KMS-11 (cell line): Measurements from ENCODE around the gene CDK19.
"Not testable (repeated sequence)": the region's sequence is repeated elsewhere in the genome, so short reads cannot be mapped to it uniquely, and the experiment has no call there.

ENCODE experiments used
- H2AFZ ChIP-seq: fragments of 200-600 bp; sonication (generic); 2 replicates; pipeline ENCODE4 v1.6.1; 2016; ENCODE audit warnings: antibody characterized with exemption, mixed run types, low read depth
- H3K27ac ChIP-seq: fragments of 200-600 bp; sonication (generic); 2 replicates; pipeline ENCODE4 v1.6.1; 2016; ENCODE audit warnings: mild to moderate bottlenecking, mixed run types
- H3K27me3 ChIP-seq: fragments of 200-600 bp; sonication (generic); 2 replicates; pipeline ENCODE4 v1.6.1; 2017; ENCODE audit warnings: mild to moderate bottlenecking, low read depth, mixed run types, moderate library complexity; ENCODE audit not compliant: insufficient read depth
- H3K36me3 ChIP-seq: fragments of 200-600 bp; sonication (generic); 2 replicates; pipeline ENCODE4 v1.6.1; 2017; ENCODE audit warnings: mild to moderate bottlenecking, mixed run types; ENCODE audit not compliant: insufficient read depth
- H3K4me1 ChIP-seq: fragments of 200-600 bp; sonication (generic); 2 replicates; pipeline ENCODE4 v1.6.1; 2016; ENCODE audit warnings: mild to moderate bottlenecking, low read depth, mixed run types; ENCODE audit not compliant: poor library complexity, severe bottlenecking
- H3K4me2 ChIP-seq: fragments of 200-600 bp; sonication (generic); 2 replicates; pipeline ENCODE4 v1.7.0; 2016; ENCODE audit warnings: mild to moderate bottlenecking, mixed run types
- H3K4me3 ChIP-seq: fragments of 200-600 bp; sonication (generic); IDR thresholded peaks from 2 replicates; pipeline ENCODE4 v1.6.1; 2017; ENCODE audit warnings: low read depth, low read length, mixed read lengths; ENCODE audit not compliant: insufficient read depth
- H3K79me2 ChIP-seq: fragments of 200-600 bp; sonication (generic); 2 replicates; pipeline ENCODE4 v1.6.1; 2016; ENCODE audit warnings: low read depth, mixed run types; ENCODE audit not compliant: insufficient read depth
- H3K9ac ChIP-seq: fragments of 200-600 bp; sonication (generic); 2 replicates; pipeline ENCODE4 v1.6.1; 2016; ENCODE audit warnings: mild to moderate bottlenecking, mixed run types
- H4K20me1 ChIP-seq: fragments of 200-600 bp; sonication (generic); 2 replicates; pipeline ENCODE4 v1.6.1; 2016; ENCODE audit warnings: mild to moderate bottlenecking, mixed run types; ENCODE audit not compliant: insufficient read depth
- CTCF ChIP-seq: fragments of 200-600 bp; sonication (generic); conservative IDR thresholded peaks from 2 replicates; pipeline ENCODE4 v1.6.1; 2017; ENCODE audit warnings: low read depth, mild to moderate bottlenecking, antibody characterized with exemption, low read length, moderate library complexity, mixed read lengths

The CDK19 gene

GRCh38 chr6:110768057-110768456, 47.2 kb downstream of the CDK19 start:
- Histone ChIP-seq H3K4me1 (no peaks in the 10 kb centered on the region), H3K4me2 (no peak overlapping the region), H3K27me3 (no peaks in the 10 kb centered on the region), H3K4me3 (no peak overlapping the region), H3K36me3 (no peaks in the 10 kb centered on the region), H3K27ac (no peak overlapping the region), H3K79me2 (no peaks in the 10 kb centered on the region), H4K20me1 (no peaks in the 10 kb centered on the region), H2AFZ (no peak overlapping the region), H3K9ac (no peak overlapping the region)
- TF ChIP-seq CTCF, result no peak

- no peak overlapping the region for H3K9ac ChIP-seq
- H3K4me1 ChIP-seq, result peaks cover 9% of the 10 kb centered on the region
- no peak overlapping the region for H2AFZ ChIP-seq
- H3K27ac ChIP-seq, result no peak overlapping the region
- no peak overlapping the region for H3K4me3 ChIP-seq
- H3K36me3 ChIP-seq, result no peaks in the 10 kb centered on the region
- no peaks in the 10 kb centered on the region for H3K79me2 ChIP-seq
- no peak for TF ChIP-seq CTCF
- H3K27me3 ChIP-seq, result no peaks in the 10 kb centered on the region
- no peak overlapping the region for H3K4me2 ChIP-seq
- no peaks in the 10 kb centered on the region for H4K20me1 ChIP-seq
Measured at GRCh38 chr6:110761371-110761770, 53.9 kb downstream of the CDK19 start.

- Histone ChIP-seq H3K9ac (no peak overlapping the region), H2AFZ (no peak overlapping the region), H3K79me2 (no peaks in the 10 kb centered on the region), H3K27ac (no peak overlapping the region), H3K4me1 (peaks cover 9% of the 10 kb centered on the region), H4K20me1 (no peaks in the 10 kb centered on the region), H3K4me3 (no peak overlapping the region), H3K36me3 (no peaks in the 10 kb centered on the region), H3K27me3 (no peaks in the 10 kb centered on the region), H3K4me2 (no peak overlapping the region)
- TF ChIP-seq CTCF, result no peak
Measured at GRCh38 chr6:110760589-110760988, 54.7 kb downstream of the CDK19 start.

- not testable (repeated sequence) for H4K20me1 ChIP-seq, H3K27ac ChIP-seq, H3K9ac ChIP-seq, H3K4me3 ChIP-seq, H3K27me3 ChIP-seq, H3K79me2 ChIP-seq, H3K4me1 ChIP-seq, H3K36me3 ChIP-seq, H3K4me2 ChIP-seq, H2AFZ ChIP-seq
Measured at GRCh38 chr6:110760098-110760497, 55.2 kb downstream of the CDK19 start.

- no peak for TF ChIP-seq CTCF
- Histone ChIP-seq H3K9ac (no peak overlapping the region), H3K27ac (no peak overlapping the region), H3K4me2 (no peak overlapping the region), H3K4me3 (no peak overlapping the region), H3K79me2 (no peaks in the 10 kb centered on the region), H3K36me3 (no peaks in the 10 kb centered on the region), H3K4me1 (peaks cover 9% of the 10 kb centered on the region), H2AFZ (no peak overlapping the region), H4K20me1 (no peaks in the 10 kb centered on the region), H3K27me3 (no peaks in the 10 kb centered on the region)
Measured at GRCh38 chr6:110757926-110758325, 57.3 kb downstream of the CDK19 start.
